Mucosa of gallbladder (tissue), 1 donor: ENCODE data around the gene ME1. TPM values are rescaled to one million over a fixed set of nuclear protein-coding genes. Genes with fewer than 3 reads are reported as not detected.
"Not testable (repeated sequence)": the region's sequence is repeated elsewhere in the genome, so short reads cannot be mapped to it uniquely, and the experiment has no call there.

ENCODE experiments used
- DNase-seq: peaks from one replicate; pipeline ENCODE4 v3.0.0-alpha.2; 2020; ENCODE audit warnings: low spot score
- total RNA-seq: library from RNA; stranded (reverse); gene quantifications from one replicate; pipeline ENCODE4 v1.2.1, GENCODE V29; 2021
- donor health status: DM: no; HTN: no; CAD: no.

Gene ME1
- total RNA-seq, 1 donor from 2014 or later, result 30.2 TPM

- DNase-seq, result not testable (repeated sequence)
Measured at GRCh38 chr6:83191974-83192373, 238.9 kb downstream of the ME1 start.

- DNase-seq, result no peak
Measured at GRCh38 chr6:83190626-83191025, 240.2 kb downstream of the ME1 start.

GRCh38 chr6:83188501-83188900 lies 242.3 kb downstream of the ME1 start:
- DNase-seq, result no peak

GRCh38 chr6:83185096-83185495 lies 245.8 kb downstream of the ME1 start:
- DNase-seq, result no peak

GRCh38 chr6:83183082-83183828 lies 247.6 kb downstream of the ME1 start:
- DNase-seq, result no peak

GRCh38 chr6:83182114-83182513 lies 248.7 kb downstream of the ME1 start:
- DNase-seq, result no peak

- DNase-seq, result no peak
Measured at GRCh38 chr6:83180426-83180950, 250.4 kb downstream of the ME1 start.

- no peak for DNase-seq
Measured at GRCh38 chr6:83176246-83176645, 254.6 kb downstream of the ME1 start.

GRCh38 chr6:83169511-83169910 lies 261.3 kb downstream of the ME1 start:
- no peak for DNase-seq

GRCh38 chr6:83169106-83169505 lies 261.7 kb downstream of the ME1 start:
- DNase-seq, result no peak

GRCh38 chr6:83168556-83168955 lies 262.3 kb downstream of the ME1 start:
- DNase-seq, result no peak

GRCh38 chr6:83167726-83168278 lies 263.0 kb downstream of the ME1 start:
- DNase-seq, result no peak

Other genes starting within 250 kb of the ME1 start
- gene PGM3, start 237.8 kb downstream of the ME1 start, total RNA-seq, result 50.4 TPM
- gene RWDD2A, start 237.7 kb downstream of the ME1 start, total RNA-seq, result 5.9 TPM
- 2.8 TPM for gene PRSS35, start 81.5 kb upstream of the ME1 start, total RNA-seq